ENCODE data around the gene CLEC16A. TPM values are rescaled to one million over a fixed set of nuclear protein-coding genes. Genes with fewer than 3 reads are reported as not detected.

The CLEC16A gene
- total and polyA plus RNA-seq, 9 of the 15 experiments (the other 6 are each of a cell fraction or from before 2014, with no cell fraction given), result 1.00 to 22.3 (median 10.0) TPM

DNA sequence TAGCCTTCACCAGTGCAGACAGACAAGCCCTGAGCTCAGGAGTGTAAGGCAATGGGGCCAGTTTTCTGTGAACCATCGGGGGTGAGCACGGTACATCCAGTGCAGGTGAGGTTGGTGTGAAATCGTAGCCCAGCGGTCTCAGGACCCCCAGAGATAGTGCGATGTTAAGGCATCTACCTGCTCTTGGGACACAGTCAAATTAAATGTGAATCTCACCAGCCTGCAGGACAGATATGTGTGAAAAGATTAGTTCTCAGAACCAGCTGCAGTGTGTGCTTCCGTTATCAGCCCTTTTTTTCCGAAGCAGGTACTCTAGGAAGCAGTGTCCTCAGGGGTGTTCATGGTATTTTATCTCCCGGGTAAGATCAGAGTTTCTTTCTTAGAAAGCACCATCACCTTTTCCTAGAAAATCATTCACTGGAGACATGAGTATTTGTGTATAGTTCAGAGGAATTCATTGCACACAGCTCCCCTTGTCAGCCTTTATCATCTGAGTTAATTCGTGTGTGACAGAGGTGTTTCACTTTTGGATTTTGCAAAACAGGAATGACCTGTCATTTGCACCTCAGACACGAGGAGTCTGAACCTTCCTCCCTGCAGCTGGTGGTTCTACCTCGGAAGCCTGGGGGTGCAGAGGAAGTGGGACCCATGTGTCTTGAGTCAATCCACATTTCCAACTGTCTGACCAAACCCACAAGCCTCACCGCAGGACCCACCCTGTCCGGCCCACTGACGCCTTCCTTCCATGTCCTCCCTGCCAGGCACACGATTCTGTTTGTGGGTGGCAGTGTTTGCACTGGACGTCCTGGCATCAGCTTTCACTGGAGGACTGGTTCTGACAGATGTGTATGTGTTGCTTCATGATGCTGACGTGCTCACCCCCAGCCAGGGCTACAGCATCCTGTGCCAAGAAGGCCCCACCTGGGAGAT lies 107.8 kb downstream of the CLEC16A start (continued):
- TF ChIP-seq NR0B1 (IDR thresholded peaks at IDR 0.05; ENCODE audit: partially characterized antibody) (no peak), KDM4B (IDR thresholded peaks at IDR 0.05; ENCODE audit: borderline replicate concordance in 2 of 2, low read depth in 1 of 2) (no peak), ZNF134 (CRISPR knock-in tag; conservative IDR thresholded peaks at IDR 0.05) (no peak), TCFL5 (CRISPR knock-in tag; conservative IDR thresholded peaks at IDR 0.05) (no peak), IRF9 (tag; IDR thresholded peaks at IDR 0.05) (no peak), POLR2AphosphoS5 (IDR thresholded peaks at IDR 0.05; ENCODE audit: control insufficient read depth, insufficient read depth, low read depth, low read length) (no peak), MNT (conservative IDR thresholded peaks at IDR 0.05) (peak in 1 of 2 experiments; percentile 40; a peak in 1 of 4 replicates), PHTF2 (CRISPR knock-in tag; IDR thresholded peaks at IDR 0.05) (no peak), TEAD4 (IDR thresholded peaks at IDR 0.05; ENCODE audit: low read length) (peak; percentile 85; the same call in 1 of the 2 replicates), TEAD4 (CRISPR knock-in tag; IDR thresholded peaks at IDR 0.05; ENCODE audit: borderline replicate concordance) (no peak), RB1 (IDR thresholded peaks at IDR 0.05; ENCODE audit: low read depth) (no peak), ETV1 (tag; conservative IDR thresholded peaks at IDR 0.05; ENCODE audit: low read depth) (0 out of 2 replicates have a peak, but pooled peaks have one; percentile 14), IRF2 (CRISPR knock-in tag; IDR thresholded peaks at IDR 0.05) (no peak), PHF20 (IDR thresholded peaks at IDR 0.05; ENCODE audit: partially characterized antibody) (no peak)
- TF ChIP-seq, protein P1, sequence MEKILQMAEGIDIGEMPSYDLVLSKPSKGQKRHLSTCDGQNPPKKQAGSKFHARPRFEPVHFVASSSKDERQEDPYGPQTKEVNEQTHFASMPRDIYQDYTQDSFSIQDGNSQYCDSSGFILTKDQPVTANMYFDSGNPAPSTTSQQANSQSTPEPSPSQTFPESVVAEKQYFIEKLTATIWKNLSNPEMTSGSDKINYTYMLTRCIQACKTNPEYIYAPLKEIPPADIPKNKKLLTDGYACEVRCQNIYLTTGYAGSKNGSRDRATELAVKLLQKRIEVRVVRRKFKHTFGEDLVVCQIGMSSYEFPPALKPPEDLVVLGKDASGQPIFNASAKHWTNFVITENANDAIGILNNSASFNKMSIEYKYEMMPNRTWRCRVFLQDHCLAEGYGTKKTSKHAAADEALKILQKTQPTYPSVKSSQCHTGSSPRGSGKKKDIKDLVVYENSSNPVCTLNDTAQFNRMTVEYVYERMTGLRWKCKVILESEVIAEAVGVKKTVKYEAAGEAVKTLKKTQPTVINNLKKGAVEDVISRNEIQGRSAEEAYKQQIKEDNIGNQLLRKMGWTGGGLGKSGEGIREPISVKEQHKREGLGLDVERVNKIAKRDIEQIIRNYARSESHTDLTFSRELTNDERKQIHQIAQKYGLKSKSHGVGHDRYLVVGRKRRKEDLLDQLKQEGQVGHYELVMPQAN (IDR thresholded peaks at IDR 0.05; ENCODE audit: borderline replicate concordance), result no peak
- TF ChIP-seq, protein P2, sequence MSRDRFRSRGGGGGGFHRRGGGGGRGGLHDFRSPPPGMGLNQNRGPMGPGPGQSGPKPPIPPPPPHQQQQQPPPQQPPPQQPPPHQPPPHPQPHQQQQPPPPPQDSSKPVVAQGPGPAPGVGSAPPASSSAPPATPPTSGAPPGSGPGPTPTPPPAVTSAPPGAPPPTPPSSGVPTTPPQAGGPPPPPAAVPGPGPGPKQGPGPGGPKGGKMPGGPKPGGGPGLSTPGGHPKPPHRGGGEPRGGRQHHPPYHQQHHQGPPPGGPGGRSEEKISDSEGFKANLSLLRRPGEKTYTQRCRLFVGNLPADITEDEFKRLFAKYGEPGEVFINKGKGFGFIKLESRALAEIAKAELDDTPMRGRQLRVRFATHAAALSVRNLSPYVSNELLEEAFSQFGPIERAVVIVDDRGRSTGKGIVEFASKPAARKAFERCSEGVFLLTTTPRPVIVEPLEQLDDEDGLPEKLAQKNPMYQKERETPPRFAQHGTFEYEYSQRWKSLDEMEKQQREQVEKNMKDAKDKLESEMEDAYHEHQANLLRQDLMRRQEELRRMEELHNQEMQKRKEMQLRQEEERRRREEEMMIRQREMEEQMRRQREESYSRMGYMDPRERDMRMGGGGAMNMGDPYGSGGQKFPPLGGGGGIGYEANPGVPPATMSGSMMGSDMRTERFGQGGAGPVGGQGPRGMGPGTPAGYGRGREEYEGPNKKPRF (IDR thresholded peaks at IDR 0.05; ENCODE audit: low read depth, low read length), result no peak

Measured in K562 (cell line).